Measurements from ENCODE around the gene PRKAR1A.

PRKAR1A gene

DNA sequence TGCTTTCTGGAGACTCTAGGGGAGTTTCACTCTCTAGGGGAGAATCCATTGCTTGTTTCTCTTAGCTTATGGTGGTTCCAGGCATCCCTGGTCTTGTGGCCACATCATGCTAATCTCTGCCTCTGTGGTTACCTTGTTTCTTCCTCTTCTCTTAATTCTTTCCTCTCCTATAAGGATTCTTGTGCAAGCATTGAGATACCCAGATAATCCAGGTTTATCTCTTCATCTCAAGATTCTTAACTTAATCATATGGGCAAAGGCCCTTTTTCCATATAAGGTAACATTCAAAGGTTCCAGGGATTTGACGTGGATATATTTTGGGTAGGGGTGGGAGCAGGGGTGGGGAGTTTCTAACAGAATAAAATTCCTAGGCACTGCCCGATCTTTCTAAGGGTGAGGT, 56.4 kb downstream of the PRKAR1A start:
- DNase-seq (ENCODE audit: low read depth): no peak
- no peak overlapping the region for H3K4me3 ChIP-seq (ENCODE audit: low read depth, low read length)
- TF ChIP-seq, protein P1, sequence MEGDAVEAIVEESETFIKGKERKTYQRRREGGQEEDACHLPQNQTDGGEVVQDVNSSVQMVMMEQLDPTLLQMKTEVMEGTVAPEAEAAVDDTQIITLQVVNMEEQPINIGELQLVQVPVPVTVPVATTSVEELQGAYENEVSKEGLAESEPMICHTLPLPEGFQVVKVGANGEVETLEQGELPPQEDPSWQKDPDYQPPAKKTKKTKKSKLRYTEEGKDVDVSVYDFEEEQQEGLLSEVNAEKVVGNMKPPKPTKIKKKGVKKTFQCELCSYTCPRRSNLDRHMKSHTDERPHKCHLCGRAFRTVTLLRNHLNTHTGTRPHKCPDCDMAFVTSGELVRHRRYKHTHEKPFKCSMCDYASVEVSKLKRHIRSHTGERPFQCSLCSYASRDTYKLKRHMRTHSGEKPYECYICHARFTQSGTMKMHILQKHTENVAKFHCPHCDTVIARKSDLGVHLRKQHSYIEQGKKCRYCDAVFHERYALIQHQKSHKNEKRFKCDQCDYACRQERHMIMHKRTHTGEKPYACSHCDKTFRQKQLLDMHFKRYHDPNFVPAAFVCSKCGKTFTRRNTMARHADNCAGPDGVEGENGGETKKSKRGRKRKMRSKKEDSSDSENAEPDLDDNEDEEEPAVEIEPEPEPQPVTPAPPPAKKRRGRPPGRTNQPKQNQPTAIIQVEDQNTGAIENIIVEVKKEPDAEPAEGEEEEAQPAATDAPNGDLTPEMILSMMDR (IDR thresholded peaks at IDR 0.05; ENCODE audit: insufficient read depth, low read depth, low read length, missing control alignments): no peak

DNA sequence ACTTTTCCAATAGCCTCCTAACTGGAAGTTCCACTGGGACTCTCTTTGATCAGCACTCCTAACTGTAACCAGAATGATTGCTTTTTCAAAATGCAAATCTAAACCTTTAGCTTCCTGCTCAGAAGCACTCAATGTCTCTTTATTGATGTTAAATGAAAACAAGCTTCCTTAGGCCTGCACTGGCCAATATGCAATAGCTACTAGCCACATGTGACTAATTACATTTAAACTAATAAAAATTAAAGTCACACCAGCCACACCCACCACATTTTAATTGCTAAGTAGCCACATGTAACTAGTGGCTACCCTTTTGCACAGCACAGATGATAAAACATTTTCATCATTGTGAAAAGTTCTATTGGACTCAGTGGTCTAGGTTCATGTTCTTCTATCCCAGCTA, 57.1 kb downstream of the PRKAR1A start:
- H3K4me3 ChIP-seq (ENCODE audit: low read depth, low read length): no peak overlapping the region
- DNase-seq (ENCODE audit: low read depth): no peak
- TF ChIP-seq, protein P1 (IDR thresholded peaks at IDR 0.05; ENCODE audit: insufficient read depth, low read depth, low read length, missing control alignments): no peak

DNA sequence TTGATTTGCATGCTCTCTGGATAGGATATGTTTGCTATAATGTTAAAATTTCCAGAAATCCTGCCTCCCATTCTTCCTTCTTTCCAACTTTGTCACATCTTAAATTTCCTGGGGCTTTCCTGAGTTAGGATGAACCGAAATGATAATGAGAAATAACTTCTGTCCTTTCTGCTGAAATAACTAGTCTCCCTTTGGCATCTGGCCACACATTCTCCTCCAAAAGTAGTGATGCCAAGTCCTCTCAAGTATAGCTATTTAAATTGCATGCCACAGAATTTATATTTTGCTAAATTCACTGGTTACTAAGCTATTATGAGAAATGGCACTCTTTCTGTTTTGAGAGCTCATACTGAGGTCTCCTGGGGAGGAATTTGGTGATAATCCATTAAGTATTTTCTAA, 58.3 kb downstream of the PRKAR1A start:
- no peak overlapping the region for H3K4me3 ChIP-seq (ENCODE audit: low read depth, low read length)
- TF ChIP-seq, protein P1 (IDR thresholded peaks at IDR 0.05; ENCODE audit: insufficient read depth, low read depth, low read length, missing control alignments): no peak
- DNase-seq (ENCODE audit: low read depth): no peak

DNA sequence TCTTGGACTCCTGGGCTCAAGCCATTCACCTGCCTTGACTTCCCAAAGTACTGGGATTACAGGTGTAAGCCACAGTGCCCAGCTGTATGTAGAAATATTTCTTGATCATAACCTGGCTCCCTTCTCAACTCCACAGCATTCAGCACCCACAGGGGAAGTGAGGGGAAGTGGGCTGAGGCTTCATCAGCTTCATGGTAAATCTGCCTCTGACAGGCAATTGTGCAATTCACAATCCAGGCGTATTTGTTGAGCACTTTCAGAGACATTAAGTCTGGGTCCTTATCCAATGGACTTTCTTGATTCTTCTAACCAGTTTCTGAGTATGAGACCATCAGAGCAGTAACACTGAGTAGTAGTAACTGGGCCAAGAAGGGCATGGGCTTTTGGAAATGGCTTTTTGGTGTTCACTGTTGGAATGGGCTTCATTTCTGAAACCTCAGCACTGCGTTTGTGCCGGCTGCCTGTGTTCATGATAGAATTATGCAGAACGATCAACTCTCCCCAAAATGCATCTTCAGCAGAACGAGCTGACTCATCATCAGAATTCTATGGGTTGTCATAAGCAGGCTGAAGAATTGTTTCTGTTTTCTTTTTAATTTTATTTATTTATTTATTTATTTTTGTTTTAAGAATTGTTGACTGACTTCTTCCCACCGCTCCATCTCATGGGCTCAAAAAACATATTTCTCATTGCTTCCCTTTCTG, 60.1 kb downstream of the PRKAR1A start:
- TF ChIP-seq, protein P1 (IDR thresholded peaks at IDR 0.05; ENCODE audit: insufficient read depth, low read depth, low read length, missing control alignments): no peak
- no peak overlapping the region for H3K4me3 ChIP-seq (ENCODE audit: low read depth, low read length)
- DNase-seq (ENCODE audit: low read depth): no peak

DNA sequence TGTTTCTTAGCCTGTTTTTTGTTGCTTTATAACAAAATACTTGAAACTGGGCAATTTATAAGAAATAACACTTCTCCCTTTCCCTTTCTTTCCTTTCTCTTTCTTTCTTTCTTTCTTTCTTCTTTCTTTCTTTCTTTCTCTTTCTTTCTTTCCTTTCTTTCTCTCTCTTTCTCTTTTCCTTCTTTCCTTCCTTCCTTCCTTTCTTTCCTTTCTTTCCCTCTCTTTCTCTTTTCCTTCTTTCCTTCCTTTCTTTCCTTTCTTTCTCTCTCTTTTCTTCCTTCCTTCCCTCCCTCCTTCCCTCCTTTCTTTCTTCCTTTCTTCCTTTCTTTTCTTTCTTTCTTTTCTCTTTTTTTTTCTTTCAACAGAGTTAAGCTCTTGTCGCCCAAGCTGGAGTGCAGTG, 61.1 kb downstream of the PRKAR1A start:
- TF ChIP-seq, protein P1 (IDR thresholded peaks at IDR 0.05; ENCODE audit: insufficient read depth, low read depth, low read length, missing control alignments): no peak

DNA sequence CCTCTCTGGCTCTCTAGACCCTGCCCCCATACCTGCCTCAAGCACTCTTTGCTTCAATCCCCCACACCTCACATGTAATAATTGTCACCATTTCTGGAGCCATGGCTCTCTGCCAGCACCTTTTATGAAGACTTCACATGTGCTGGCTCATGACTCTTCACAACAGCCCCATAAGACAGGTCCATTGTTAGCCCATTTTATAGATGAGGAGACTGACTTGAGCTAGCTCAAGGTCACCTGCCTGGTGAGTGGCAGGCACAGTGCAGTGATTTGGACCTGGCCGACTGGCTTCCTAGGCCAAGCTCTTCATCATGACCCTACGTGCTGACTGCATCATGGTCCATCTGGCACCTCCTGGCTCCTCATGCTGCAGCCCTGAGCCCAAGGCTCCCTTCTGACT, 63.9 kb downstream of the PRKAR1A start:
- no peak for DNase-seq (ENCODE audit: low read depth)
- TF ChIP-seq, protein P1 (IDR thresholded peaks at IDR 0.05; ENCODE audit: insufficient read depth, low read depth, low read length, missing control alignments): no peak
- H3K4me3 ChIP-seq (ENCODE audit: low read depth, low read length): no peak overlapping the region

More for the DNA sequence above, 61.1 kb downstream of the PRKAR1A start:
- H3K4me3 ChIP-seq (ENCODE audit: low read depth, low read length): no peak overlapping the region
- no peak for DNase-seq (ENCODE audit: low read depth)
